Dendritic cell treated with granulocyte-macrophage colony-stimulating factor and Interleukin-4, amounts not matched to agents 40 ng/mL and 50 ng/mL, for 4 days (primary cell): ENCODE measurements around the gene TMEM178B.

ENCODE experiments used
- H3K27ac Mint-ChIP-seq: one replicate; pipeline ENCODE4 v1.8.0; 2022; ENCODE audit warnings: mild to moderate bottlenecking, mixed read lengths
- H3K27me3 Mint-ChIP-seq: one replicate; pipeline ENCODE4 v1.8.0; 2022; ENCODE audit warnings: mild to moderate bottlenecking, mixed read lengths
- H3K36me3 Mint-ChIP-seq: one replicate; pipeline ENCODE4 v1.8.0; 2022; ENCODE audit warnings: low read depth, mixed read lengths
- H3K4me1 Mint-ChIP-seq: one replicate; pipeline ENCODE4 v1.8.0; 2022; ENCODE audit warnings: low read depth, mixed read lengths
- H3K4me3 Mint-ChIP-seq: one replicate; pipeline ENCODE4 v1.8.0; 2022; ENCODE audit warnings: mild to moderate bottlenecking, moderate library complexity, mixed read lengths
- H3K9me3 Mint-ChIP-seq: one replicate; pipeline ENCODE4 v1.8.0; 2022; ENCODE audit warnings: mixed read lengths
- intact Hi-C: fragments of 100-400 bp; cut with micrococcal nuclease; formaldehyde crosslinking; loops from one replicate; pipeline ENCODE4 v1.15.0; 2022

TMEM178B gene

DNA sequence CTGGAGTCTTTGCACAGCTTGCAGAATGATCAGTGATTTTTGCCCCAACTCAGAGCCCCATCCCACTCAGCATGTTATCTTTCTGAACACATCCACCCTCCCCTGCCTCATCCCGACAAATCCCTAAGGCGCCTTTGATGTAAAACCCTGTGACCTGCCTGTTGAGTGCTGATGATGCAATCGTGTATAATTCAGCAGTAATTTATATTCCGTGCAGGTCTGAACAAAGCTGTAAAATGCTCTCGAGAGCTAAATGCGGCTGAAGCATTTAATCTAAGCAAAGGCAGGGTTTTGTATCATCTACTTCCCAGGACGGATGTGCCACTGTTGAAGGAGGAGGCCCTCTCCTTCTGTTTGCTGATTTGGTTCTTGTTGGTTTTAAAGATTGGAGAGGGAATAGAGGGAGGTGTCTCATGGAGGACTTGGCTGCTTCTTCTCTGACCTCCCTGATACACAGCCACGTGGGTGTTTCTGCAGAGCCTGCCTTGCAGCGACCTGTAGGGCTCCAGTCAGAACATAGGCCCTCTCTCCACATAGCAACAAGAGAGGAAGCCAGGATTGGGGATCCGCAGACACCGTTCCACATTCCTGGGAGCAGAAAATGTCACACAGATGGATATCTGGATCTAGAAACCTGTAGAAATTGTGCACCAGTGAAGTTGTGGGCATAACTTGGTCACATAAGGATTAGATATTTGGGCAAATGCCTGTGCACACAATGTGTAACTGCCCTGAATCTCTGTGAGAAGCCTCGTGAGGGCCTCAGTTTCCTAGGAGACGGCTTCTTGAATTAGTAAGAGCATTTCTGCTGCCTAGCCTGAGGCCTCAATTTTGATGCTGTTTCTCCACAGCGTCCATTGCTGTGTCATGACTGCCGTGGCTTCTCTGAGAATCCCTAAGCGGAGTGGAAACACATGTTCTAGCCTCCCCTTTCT lies 387.2 kb downstream of the TMEM178B start:
- peaks cover 2% of the 10 kb centered on the region for H3K27me3 Mint-ChIP-seq
- intact Hi-C loops = no loop called here
- H3K36me3 Mint-ChIP-seq = no peaks in the 10 kb centered on the region
- H3K4me1 Mint-ChIP-seq = no peaks in the 10 kb centered on the region
- no peaks in the 10 kb centered on the region for H3K9me3 Mint-ChIP-seq
- no peak overlapping the region for H3K4me3 Mint-ChIP-seq
- no peak overlapping the region for H3K27ac Mint-ChIP-seq

DNA sequence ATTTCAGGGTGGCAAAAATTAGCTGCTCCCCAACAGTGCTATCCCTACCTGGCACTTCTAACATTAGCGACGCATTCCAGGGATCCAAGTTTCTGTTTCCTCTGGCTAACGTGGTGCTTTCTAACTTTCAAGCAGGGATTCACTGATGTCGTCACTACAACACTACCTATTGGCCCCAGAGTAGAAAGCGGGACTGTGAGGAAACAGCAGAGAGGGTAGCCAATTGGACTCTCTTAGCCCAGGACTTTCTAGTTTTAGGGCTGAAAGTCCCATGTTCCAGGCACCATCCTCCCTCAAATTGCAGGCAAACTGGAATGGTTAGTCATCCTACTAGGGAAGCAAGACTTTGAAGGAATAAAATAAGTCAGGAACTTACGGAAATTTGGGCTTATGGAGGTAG lies 388.1 kb downstream of the TMEM178B start:
- H3K36me3 Mint-ChIP-seq = no peaks in the 10 kb centered on the region
- intact Hi-C loops = no loop called here
- no peak overlapping the region for H3K4me3 Mint-ChIP-seq
- H3K27ac Mint-ChIP-seq = no peak overlapping the region
- no peaks in the 10 kb centered on the region for H3K4me1 Mint-ChIP-seq
- H3K9me3 Mint-ChIP-seq = no peaks in the 10 kb centered on the region
- H3K27me3 Mint-ChIP-seq = peaks cover 2% of the 10 kb centered on the region

DNA sequence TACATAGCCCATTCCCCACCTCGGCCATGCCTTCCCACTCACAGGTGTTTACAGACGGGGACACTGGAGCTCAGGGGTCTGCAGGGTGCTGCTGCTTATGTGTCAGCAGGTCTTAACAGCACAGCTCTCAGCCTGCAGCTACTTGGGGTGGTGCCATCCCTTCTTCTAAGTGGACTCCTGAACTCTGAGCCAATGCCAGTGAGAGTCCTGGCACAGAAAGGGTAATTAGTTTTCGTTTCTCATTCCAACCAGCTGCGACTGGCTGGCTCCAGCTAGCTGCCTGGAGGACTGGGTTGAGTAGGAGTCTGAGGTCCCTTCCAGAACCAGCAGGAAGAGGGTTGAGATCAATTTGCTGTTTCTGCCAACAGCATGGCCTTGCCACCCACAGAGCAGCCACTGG lies 389.1 kb downstream of the TMEM178B start:
- Mint-ChIP-seq H3K27me3 (peaks cover 3% of the 10 kb centered on the region), H3K27ac (no peak overlapping the region), H3K36me3 (no peaks in the 10 kb centered on the region), H3K4me1 (no peaks in the 10 kb centered on the region), H3K9me3 (no peaks in the 10 kb centered on the region), H3K4me3 (no peak overlapping the region)
- intact Hi-C loops = no loop called here

DNA sequence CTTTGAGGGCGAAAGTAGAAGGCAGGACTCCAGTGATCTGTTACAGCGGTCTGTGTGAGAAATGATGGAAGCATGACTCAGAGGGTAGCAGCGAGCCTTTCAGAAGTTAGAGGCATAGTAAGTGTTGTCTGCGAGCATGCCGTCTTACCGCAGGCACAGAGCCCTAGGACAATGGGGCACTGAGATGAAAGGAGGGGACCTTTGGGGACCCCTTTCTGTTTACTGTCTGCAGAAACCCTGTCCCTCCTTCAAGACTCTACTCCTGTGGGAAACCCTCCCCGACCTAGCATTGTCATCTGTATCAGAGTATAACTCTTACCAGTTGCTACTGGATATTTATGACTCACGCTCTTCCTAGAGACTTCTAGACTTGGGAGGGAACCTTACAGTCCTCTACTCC lies 390.1 kb downstream of the TMEM178B start:
- peaks cover 6% of the 10 kb centered on the region for H3K27me3 Mint-ChIP-seq
- H3K27ac Mint-ChIP-seq = no peak overlapping the region
- no peak overlapping the region for H3K4me3 Mint-ChIP-seq
- no peaks in the 10 kb centered on the region for H3K4me1 Mint-ChIP-seq
- H3K9me3 Mint-ChIP-seq = no peaks in the 10 kb centered on the region
- no peaks in the 10 kb centered on the region for H3K36me3 Mint-ChIP-seq
- intact Hi-C loops = no loop called here

DNA sequence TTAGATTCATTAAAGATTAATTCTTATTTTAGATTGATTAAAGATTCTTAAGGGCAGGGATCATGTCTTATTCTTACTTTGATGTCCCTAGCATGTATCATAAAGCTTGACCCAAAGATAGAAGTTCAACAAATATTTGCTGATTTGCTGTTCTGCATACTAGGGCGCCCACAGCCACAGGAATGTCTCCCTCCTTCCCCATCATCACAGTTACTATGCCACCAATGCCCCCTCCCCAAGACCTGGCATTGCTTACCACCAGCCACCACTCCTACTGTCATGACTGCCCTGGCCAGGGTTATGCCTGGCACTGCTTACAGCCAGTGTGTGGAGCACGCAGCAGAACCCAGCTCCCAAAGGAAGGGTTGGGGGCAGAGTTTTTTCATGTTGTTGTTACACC lies 390.7 kb downstream of the TMEM178B start:
- no peaks in the 10 kb centered on the region for H3K9me3 Mint-ChIP-seq
- H3K27me3 Mint-ChIP-seq = peaks cover 6% of the 10 kb centered on the region
- no peak overlapping the region for H3K4me3 Mint-ChIP-seq
- intact Hi-C loops = no loop called here
- no peak overlapping the region for H3K27ac Mint-ChIP-seq
- no peaks in the 10 kb centered on the region for H3K4me1 Mint-ChIP-seq
- H3K36me3 Mint-ChIP-seq = no peaks in the 10 kb centered on the region

DNA sequence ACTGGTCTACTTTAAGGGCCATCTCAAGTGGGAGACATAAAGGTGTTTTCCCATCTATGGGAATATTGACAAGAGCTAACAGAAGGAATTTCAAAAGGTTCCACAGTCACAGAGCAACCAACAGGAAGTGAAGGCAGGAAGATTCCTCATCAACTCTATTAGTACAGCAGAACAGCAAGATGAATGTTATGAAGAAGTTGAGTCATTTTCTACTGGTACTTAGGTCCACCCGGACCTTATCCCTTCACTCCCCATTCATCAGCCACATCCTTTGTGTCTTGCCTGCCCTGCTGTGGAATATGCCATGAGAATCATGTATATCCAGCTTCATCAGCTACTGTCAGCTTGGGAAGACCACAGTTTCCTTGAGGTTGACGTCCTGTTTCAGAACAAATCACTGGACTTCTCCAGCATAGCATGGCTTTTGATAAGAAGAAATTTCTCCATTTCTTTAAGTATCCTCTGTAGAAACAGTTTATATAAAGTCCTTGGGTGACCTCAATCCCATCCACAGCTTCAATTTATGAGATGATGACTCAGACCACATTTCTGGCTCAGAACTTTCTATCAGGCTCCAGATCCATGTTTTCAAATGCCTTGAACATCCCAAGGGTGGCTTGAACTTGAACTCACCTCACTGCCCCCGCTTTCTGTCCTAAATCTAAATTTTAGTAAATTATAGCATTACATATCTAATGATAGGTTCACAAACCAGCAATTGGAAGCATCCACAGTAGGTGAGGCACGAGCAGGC lies 392.5 kb downstream of the TMEM178B start:
- Mint-ChIP-seq H3K36me3 (no peaks in the 10 kb centered on the region), H3K4me1 (no peaks in the 10 kb centered on the region), H3K27ac (no peak overlapping the region), H3K4me3 (no peak overlapping the region), H3K9me3 (no peaks in the 10 kb centered on the region), H3K27me3 (peaks cover 6% of the 10 kb centered on the region)
- intact Hi-C loops = no loop called here

DNA sequence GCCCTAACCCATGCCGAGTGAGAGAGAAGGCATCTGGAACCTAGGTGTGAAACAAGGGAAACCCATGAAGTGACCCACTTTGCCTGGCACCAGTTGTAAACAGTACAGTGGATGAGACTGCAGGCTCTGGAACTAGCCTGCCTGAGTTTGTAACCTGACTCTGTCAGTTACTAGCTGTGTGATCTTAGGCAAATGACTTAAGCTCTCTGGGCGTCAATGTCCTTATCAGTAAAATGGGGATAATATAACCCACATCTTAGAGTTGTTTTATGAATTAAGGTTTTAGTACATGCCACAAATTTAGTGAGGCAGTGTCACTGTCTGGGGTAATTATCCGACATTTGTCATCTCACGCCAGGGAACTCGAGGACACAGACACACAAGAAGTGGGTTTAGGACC lies 394.5 kb downstream of the TMEM178B start:
- peaks cover 6% of the 10 kb centered on the region for H3K27me3 Mint-ChIP-seq
- no peaks in the 10 kb centered on the region for H3K4me1 Mint-ChIP-seq
- no peak overlapping the region for H3K4me3 Mint-ChIP-seq
- H3K36me3 Mint-ChIP-seq = no peaks in the 10 kb centered on the region
- H3K27ac Mint-ChIP-seq = no peak overlapping the region
- intact Hi-C loops = no loop called here
- no peaks in the 10 kb centered on the region for H3K9me3 Mint-ChIP-seq

DNA sequence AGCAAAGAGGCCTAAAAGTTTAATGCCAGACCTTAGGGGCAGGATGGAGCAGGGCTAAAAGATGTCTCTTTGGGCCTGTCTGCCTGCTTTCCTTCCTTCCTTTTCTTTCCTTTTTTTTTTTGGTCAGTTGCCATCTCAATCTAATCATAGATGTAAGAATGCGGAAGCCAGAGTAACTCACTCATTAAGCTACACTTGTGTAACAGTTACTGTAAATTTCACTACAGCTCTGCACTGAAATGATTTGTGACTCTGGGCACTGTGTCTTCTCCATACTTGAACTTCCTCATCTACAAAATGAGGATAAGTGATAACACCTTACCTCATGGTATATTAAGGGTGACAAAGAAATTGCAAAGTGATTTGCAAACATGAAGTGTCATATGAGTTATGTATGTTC lies 401.8 kb downstream of the TMEM178B start:
- Mint-ChIP-seq H3K36me3 (no peaks in the 10 kb centered on the region), H3K9me3 (no peaks in the 10 kb centered on the region), H3K4me1 (no peaks in the 10 kb centered on the region), H3K27me3 (peaks cover 3% of the 10 kb centered on the region), H3K4me3 (no peak overlapping the region), H3K27ac (no peak overlapping the region)
- intact Hi-C loops = no loop called here

DNA sequence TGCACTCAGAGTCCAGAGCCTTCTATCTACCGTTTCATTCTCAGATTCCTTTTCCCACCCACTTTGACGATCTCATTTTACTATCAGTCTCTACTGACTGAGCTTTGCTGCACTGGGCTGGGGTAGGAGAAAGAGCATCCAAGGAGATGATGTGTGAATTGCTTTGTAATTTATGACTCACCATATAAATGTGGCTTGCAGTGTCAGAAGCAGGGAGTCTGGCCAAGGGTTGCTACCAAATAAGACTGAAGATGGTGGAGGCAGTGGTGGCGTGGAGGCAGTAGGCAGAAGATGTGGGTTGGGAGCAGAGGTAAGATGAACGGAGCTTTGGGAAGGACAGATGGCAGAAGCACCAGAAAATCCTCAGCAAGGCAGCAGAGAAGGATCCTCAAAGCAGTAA lies 404.0 kb downstream of the TMEM178B start:
- Mint-ChIP-seq H3K27me3 (peaks cover 3% of the 10 kb centered on the region), H3K9me3 (no peaks in the 10 kb centered on the region), H3K4me1 (no peaks in the 10 kb centered on the region), H3K36me3 (no peaks in the 10 kb centered on the region), H3K4me3 (no peak overlapping the region), H3K27ac (no peak overlapping the region)
- intact Hi-C loops = no loop called here

DNA sequence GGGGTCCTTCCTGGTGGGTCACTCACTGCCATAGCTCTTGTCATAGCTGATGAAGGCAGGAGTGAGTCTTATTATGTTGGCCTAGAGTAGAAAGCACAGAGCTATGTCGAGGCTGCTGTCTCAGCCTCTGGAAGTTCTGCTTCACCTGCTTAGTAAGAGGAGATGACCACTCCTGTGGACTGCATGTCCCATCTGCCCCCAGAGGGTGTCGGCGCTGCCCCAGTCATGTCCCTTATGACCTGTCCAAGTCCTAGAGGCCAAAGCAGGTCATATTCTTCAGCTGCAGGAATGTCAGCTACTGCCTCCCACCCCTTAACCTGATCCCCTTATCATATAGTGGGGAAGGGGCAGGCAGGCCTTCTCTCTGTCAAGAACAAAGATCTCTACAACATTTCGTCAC lies 405.0 kb downstream of the TMEM178B start:
- intact Hi-C loops = no loop called here
- Mint-ChIP-seq H3K36me3 (no peaks in the 10 kb centered on the region), H3K27ac (no peak overlapping the region), H3K9me3 (no peaks in the 10 kb centered on the region), H3K27me3 (peaks cover 3% of the 10 kb centered on the region), H3K4me1 (no peaks in the 10 kb centered on the region), H3K4me3 (no peak overlapping the region)

DNA sequence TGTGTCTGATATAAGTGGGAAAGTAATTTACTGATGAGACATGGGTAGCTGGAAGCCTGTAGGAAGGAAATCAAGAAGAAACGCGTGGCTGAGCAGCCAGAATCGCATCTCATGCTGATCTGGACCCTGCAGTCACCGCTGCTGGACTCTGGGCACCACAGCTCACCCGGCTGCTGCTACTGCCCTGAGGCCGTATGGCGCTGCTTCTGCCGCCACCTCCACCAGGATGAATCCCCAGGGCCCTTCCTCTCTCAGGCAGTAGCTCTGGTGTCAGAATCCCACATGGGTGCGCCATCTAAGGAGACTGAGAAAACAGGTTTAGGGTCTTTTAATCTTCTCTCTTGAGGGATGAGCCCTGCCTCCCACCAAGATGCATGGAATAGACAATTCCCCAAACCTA lies 407.1 kb downstream of the TMEM178B start:
- Mint-ChIP-seq H3K9me3 (no peaks in the 10 kb centered on the region), H3K4me3 (no peak overlapping the region), H3K4me1 (no peaks in the 10 kb centered on the region), H3K27me3 (peaks cover 3% of the 10 kb centered on the region), H3K36me3 (no peaks in the 10 kb centered on the region), H3K27ac (no peak overlapping the region)
- intact Hi-C loops = no loop called here

DNA sequence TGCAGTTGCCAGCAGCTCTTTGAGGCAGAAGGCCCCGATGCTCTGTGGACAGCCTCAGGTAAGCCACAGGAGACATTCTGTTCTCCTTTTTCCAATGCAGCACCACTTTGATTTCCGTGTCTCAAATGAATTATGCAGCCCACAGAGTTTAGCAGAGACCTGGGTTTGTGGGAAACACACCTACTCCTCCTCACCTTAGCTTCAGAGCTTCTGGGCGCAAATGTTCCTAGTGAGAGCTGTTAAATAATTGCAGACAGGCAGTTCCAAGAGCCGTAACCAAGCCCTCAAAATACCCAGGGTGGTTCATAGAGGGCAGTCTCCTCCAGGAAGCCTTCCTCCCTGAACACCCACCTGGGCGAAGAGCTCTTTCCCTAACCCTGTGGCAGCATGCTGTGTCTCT lies 408.1 kb downstream of the TMEM178B start:
- Mint-ChIP-seq H3K27ac (no peak overlapping the region), H3K9me3 (no peaks in the 10 kb centered on the region), H3K27me3 (peaks cover 3% of the 10 kb centered on the region), H3K36me3 (no peaks in the 10 kb centered on the region), H3K4me1 (no peaks in the 10 kb centered on the region), H3K4me3 (no peak overlapping the region)
- intact Hi-C loops = no loop called here

DNA sequence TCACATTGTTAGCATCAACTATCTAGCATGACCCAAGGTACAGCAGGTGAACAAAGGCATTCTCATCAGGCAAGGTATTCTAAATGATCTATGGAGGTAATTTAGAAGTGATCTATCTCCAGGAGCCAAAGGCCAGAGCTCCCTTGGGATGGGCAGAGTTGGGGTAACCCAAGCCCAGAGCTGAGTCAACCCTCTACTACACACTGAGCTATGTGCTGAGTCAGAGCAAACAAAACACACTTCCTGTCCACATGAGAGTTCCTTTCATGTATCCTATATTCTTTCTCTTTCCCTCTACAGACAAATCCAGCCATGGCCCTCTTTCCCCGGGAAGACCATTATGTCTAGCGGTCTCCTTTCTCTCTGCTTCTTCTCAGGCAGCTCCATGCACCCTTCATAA lies 409.2 kb downstream of the TMEM178B start:
- no peaks in the 10 kb centered on the region for H3K27me3 Mint-ChIP-seq
- no peaks in the 10 kb centered on the region for H3K36me3 Mint-ChIP-seq
- intact Hi-C loops = no loop called here
- no peaks in the 10 kb centered on the region for H3K4me1 Mint-ChIP-seq
- no peak overlapping the region for H3K4me3 Mint-ChIP-seq
- no peak overlapping the region for H3K27ac Mint-ChIP-seq
- no peaks in the 10 kb centered on the region for H3K9me3 Mint-ChIP-seq

DNA sequence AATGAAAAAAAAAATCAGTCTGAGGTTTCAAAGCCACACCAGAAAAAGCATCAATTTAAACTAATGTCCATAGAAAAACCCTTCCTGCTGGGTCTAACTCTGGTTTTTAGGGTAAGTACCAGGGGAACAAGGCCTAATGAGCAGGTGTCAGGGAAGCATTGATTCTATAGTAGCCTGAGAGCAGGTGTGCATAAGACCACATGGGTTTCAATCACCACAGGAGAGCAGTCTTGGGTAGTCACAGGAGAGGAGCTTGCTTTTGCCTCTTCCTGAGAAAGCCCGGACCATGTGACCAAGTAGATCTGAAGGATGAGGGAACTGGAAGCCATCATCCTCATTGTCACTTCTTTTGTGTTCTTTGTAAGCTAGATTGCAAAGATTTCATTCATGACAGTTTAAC lies 411.0 kb downstream of the TMEM178B start:
- Mint-ChIP-seq H3K4me3 (no peak overlapping the region), H3K9me3 (no peaks in the 10 kb centered on the region), H3K27me3 (peaks cover 1% of the 10 kb centered on the region), H3K36me3 (no peaks in the 10 kb centered on the region), H3K27ac (no peak overlapping the region), H3K4me1 (no peaks in the 10 kb centered on the region)
- intact Hi-C loops = no loop called here
